ENCODE results near the gene NKAIN2.

The NKAIN2 gene

DNA sequence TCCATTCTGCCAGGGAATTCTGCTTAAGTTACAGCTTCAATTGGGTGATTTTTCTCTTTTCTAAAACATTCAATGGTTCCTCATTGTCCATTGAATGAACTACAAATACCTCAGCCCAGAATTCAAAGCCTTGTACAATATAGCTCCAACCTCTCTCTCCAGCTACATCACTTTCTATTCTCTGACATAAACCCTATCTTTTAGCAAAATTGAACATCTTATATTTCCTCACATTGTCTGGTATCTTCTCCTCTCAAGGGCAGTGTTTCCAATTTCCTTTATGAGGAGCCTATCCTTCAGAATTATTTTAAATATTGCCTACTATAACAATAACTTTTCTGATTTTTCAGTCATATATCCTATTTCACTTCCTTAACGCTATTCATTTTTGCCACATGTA, 955.0 kb downstream of the NKAIN2 start:
- ATAC-seq, result no peak
- TF ChIP-seq ZFP3 (CRISPR knock-in tag; IDR thresholded peaks at IDR 0.05), result no peak
- no peak for TF ChIP-seq TOX (CRISPR knock-in tag; IDR thresholded peaks at IDR 0.05; ENCODE audit: borderline replicate concordance)
- no peak for TF ChIP-seq ZNF565 (CRISPR knock-in tag; conservative IDR thresholded peaks at IDR 0.05; ENCODE audit: low read depth)
- no peak for TF ChIP-seq BACH2 (CRISPR knock-in tag; IDR thresholded peaks at IDR 0.05; ENCODE audit: borderline replicate concordance)
- TF ChIP-seq, protein P1, sequence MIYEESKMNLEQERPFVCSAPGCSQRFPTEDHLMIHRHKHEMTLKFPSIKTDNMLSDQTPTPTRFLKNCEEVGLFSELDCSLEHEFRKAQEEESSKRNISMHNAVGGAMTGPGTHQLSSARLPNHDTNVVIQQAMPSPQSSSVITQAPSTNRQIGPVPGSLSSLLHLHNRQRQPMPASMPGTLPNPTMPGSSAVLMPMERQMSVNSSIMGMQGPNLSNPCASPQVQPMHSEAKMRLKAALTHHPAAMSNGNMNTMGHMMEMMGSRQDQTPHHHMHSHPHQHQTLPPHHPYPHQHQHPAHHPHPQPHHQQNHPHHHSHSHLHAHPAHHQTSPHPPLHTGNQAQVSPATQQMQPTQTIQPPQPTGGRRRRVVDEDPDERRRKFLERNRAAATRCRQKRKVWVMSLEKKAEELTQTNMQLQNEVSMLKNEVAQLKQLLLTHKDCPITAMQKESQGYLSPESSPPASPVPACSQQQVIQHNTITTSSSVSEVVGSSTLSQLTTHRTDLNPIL (CRISPR knock-in tag; IDR thresholded peaks at IDR 0.05; ENCODE audit: low read depth), result no peak
- no peak for TF ChIP-seq SNAI2 (CRISPR knock-in tag; IDR thresholded peaks at IDR 0.05)
- TF ChIP-seq, protein P2, sequence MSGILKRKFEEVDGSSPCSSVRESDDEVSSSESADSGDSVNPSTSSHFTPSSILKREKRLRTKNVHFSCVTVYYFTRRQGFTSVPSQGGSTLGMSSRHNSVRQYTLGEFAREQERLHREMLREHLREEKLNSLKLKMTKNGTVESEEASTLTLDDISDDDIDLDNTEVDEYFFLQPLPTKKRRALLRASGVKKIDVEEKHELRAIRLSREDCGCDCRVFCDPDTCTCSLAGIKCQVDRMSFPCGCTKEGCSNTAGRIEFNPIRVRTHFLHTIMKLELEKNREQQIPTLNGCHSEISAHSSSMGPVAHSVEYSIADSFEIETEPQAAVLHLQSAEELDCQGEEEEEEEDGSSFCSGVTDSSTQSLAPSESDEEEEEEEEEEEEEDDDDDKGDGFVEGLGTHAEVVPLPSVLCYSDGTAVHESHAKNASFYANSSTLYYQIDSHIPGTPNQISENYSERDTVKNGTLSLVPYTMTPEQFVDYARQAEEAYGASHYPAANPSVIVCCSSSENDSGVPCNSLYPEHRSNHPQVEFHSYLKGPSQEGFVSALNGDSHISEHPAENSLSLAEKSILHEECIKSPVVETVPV (CRISPR knock-in tag; IDR thresholded peaks at IDR 0.05), result no peak
- TF ChIP-seq TCF4 (CRISPR knock-in tag; IDR thresholded peaks at IDR 0.05; ENCODE audit: borderline replicate concordance), result no peak
- no peak for TF ChIP-seq ZNF70 (CRISPR knock-in tag; IDR thresholded peaks at IDR 0.05)
- no peak for TF ChIP-seq CSDC2 (CRISPR knock-in tag; IDR thresholded peaks at IDR 0.05)
- no peak for TF ChIP-seq ZNF8 (CRISPR knock-in tag; IDR thresholded peaks at IDR 0.05)
- TF ChIP-seq ISL1 (CRISPR knock-in tag; IDR thresholded peaks at IDR 0.05), result no peak
- TF ChIP-seq, protein P3, sequence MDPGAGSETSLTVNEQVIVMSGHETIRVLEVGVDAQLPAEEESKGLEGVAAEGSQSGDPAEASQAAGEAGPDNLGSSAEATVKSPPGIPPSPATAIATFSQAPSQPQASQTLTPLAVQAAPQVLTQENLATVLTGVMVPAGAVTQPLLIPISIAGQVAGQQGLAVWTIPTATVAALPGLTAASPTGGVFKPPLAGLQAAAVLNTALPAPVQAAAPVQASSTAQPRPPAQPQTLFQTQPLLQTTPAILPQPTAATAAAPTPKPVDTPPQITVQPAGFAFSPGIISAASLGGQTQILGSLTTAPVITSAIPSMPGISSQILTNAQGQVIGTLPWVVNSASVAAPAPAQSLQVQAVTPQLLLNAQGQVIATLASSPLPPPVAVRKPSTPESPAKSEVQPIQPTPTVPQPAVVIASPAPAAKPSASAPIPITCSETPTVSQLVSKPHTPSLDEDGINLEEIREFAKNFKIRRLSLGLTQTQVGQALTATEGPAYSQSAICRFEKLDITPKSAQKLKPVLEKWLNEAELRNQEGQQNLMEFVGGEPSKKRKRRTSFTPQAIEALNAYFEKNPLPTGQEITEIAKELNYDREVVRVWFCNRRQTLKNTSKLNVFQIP (CRISPR knock-in tag; IDR thresholded peaks at IDR 0.05; ENCODE audit: borderline replicate concordance, low read depth), result no peak
- no peak for TF ChIP-seq ZC3H10 (CRISPR knock-in tag; IDR thresholded peaks at IDR 0.05)
- no peak for TF ChIP-seq ESRRG (CRISPR knock-in tag; IDR thresholded peaks at IDR 0.05)
- no peak for TF ChIP-seq ARNTL (CRISPR knock-in tag; IDR thresholded peaks at IDR 0.05; ENCODE audit: borderline replicate concordance, low read depth)
- TF ChIP-seq RARB (CRISPR knock-in tag; IDR thresholded peaks at IDR 0.05), result no peak
- TF ChIP-seq ZFP30 (CRISPR knock-in tag; IDR thresholded peaks at IDR 0.05), result no peak
- no peak for TF ChIP-seq GLIS3 (CRISPR knock-in tag; IDR thresholded peaks at IDR 0.05)
- TF ChIP-seq OSR1 (CRISPR knock-in tag; IDR thresholded peaks at IDR 0.05), result no peak

DNA sequence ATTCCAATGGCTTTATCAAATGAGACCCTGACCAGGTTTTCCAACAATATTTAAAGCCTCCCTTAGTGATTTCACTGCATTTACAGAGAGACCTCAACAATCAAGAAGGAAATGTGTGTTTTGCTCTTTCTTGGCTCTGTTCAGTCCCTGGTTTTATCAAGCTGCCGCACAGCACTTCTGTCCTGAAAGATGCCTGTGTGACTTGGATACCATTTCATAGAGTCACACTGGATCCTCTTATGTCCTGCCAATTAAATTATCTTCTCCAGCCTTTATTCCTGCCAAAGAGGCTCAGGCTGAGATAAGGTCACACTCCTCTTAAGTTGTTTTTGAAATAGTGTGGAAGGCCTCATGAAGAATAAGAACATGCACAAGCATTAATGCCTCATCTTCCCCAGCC, 961.6 kb downstream of the NKAIN2 start:
- TF ChIP-seq ZNF70 (CRISPR knock-in tag; IDR thresholded peaks at IDR 0.05), result no peak
- TF ChIP-seq, protein P4, sequence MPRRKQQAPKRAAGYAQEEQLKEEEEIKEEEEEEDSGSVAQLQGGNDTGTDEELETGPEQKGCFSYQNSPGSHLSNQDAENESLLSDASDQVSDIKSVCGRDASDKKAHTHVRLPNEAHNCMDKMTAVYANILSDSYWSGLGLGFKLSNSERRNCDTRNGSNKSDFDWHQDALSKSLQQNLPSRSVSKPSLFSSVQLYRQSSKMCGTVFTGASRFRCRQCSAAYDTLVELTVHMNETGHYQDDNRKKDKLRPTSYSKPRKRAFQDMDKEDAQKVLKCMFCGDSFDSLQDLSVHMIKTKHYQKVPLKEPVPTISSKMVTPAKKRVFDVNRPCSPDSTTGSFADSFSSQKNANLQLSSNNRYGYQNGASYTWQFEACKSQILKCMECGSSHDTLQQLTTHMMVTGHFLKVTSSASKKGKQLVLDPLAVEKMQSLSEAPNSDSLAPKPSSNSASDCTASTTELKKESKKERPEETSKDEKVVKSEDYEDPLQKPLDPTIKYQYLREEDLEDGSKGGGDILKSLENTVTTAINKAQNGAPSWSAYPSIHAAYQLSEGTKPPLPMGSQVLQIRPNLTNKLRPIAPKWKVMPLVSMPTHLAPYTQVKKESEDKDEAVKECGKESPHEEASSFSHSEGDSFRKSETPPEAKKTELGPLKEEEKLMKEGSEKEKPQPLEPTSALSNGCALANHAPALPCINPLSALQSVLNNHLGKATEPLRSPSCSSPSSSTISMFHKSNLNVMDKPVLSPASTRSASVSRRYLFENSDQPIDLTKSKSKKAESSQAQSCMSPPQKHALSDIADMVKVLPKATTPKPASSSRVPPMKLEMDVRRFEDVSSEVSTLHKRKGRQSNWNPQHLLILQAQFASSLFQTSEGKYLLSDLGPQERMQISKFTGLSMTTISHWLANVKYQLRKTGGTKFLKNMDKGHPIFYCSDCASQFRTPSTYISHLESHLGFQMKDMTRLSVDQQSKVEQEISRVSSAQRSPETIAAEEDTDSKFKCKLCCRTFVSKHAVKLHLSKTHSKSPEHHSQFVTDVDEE (CRISPR knock-in tag; IDR thresholded peaks at IDR 0.05), result no peak
- TF ChIP-seq, protein P5, sequence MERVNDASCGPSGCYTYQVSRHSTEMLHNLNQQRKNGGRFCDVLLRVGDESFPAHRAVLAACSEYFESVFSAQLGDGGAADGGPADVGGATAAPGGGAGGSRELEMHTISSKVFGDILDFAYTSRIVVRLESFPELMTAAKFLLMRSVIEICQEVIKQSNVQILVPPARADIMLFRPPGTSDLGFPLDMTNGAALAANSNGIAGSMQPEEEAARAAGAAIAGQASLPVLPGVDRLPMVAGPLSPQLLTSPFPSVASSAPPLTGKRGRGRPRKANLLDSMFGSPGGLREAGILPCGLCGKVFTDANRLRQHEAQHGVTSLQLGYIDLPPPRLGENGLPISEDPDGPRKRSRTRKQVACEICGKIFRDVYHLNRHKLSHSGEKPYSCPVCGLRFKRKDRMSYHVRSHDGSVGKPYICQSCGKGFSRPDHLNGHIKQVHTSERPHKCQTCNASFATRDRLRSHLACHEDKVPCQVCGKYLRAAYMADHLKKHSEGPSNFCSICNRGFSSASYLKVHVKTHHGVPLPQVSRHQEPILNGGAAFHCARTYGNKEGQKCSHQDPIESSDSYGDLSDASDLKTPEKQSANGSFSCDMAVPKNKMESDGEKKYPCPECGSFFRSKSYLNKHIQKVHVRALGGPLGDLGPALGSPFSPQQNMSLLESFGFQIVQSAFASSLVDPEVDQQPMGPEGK (CRISPR knock-in tag; IDR thresholded peaks at IDR 0.05; ENCODE audit: borderline replicate concordance), result no peak
- TF ChIP-seq ARNTL (CRISPR knock-in tag; IDR thresholded peaks at IDR 0.05; ENCODE audit: borderline replicate concordance, low read depth), result no peak
- no peak for TF ChIP-seq PPARA (CRISPR knock-in tag; IDR thresholded peaks at IDR 0.05; ENCODE audit: borderline replicate concordance)
- TF ChIP-seq TOX (CRISPR knock-in tag; IDR thresholded peaks at IDR 0.05; ENCODE audit: borderline replicate concordance), result no peak
- TF ChIP-seq TCF4 (CRISPR knock-in tag; IDR thresholded peaks at IDR 0.05; ENCODE audit: borderline replicate concordance), result no peak
- no peak for TF ChIP-seq CSDC2 (CRISPR knock-in tag; IDR thresholded peaks at IDR 0.05)
- ATAC-seq, result no peak

DNA sequence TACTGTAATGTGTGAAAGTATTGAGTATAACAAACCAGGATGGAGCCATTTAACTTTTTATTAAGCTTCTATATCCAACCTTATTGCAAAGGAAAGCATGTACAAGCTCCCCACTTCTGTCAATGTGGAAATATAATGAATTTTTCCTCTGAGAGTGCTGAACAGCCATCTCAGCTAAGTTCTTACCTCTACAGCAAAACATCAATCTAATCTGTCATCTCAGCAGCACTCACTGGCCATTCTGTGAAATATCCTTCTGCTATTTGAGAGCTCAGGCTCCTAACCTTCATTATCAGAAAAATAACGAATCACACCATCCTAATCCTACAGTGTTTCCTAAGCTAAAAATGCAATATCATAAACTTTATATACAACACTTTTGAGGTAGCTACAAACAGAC, 964.6 kb downstream of the NKAIN2 start:
- no peak for ATAC-seq
- TF ChIP-seq, protein P5 (CRISPR knock-in tag; IDR thresholded peaks at IDR 0.05; ENCODE audit: borderline replicate concordance), result no peak
- TF ChIP-seq ZFP3 (CRISPR knock-in tag; IDR thresholded peaks at IDR 0.05), result no peak
- no peak for TF ChIP-seq RARB (CRISPR knock-in tag; IDR thresholded peaks at IDR 0.05)
- no peak for TF ChIP-seq ZNF70 (CRISPR knock-in tag; IDR thresholded peaks at IDR 0.05)
- TF ChIP-seq CSDC2 (CRISPR knock-in tag; IDR thresholded peaks at IDR 0.05), result no peak
- TF ChIP-seq, protein P4 (CRISPR knock-in tag; IDR thresholded peaks at IDR 0.05), result no peak
- no peak for TF ChIP-seq TOX (CRISPR knock-in tag; IDR thresholded peaks at IDR 0.05; ENCODE audit: borderline replicate concordance)
- TF ChIP-seq TCF4 (CRISPR knock-in tag; IDR thresholded peaks at IDR 0.05; ENCODE audit: borderline replicate concordance), result no peak
